ENCODE measurements around the gene YEATS2. TPM values are rescaled to one million over a fixed set of nuclear protein-coding genes. Genes with fewer than 3 reads are reported as not detected.

YEATS2 gene
- total RNA-seq, 1 experiment from 2014 or later = 38.6 TPM

DNA sequence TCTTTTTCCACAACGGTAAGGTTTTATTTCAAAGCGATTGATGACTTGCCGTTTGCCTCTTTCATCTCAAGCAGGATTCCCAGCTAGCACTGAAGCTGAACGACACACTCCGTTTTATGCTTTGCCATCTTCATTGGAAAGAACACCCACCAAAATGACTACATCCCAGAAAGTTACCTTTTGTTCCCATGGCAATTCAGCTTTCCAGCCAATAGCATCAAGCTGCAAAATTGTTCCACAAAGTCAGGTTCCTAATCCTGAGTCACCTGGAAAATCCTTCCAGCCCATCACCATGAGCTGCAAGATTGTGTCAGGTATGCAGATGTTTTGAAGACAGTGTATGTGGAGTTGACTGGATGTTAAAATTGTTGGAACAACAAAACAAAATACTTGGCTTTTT, 56.5 kb downstream of the YEATS2 start:
- POLR2A ChIA-PET = no interaction called here
- no peak for TF ChIP-seq FOSL1 (IDR thresholded peaks at IDR 0.05; ENCODE audit: low read depth)
- no peak for TF ChIP-seq EGR1 (IDR thresholded peaks at IDR 0.05; ENCODE audit: low read depth)
- TF ChIP-seq CEBPB (IDR thresholded peaks at IDR 0.05; ENCODE audit: low read depth) = no peak
- no peak for TF ChIP-seq EZH2 (IDR thresholded peaks at IDR 0.05)
- no peak for TF ChIP-seq SRF (IDR thresholded peaks at IDR 0.05; ENCODE audit: low read depth)
- TF ChIP-seq ZFX (IDR thresholded peaks at IDR 0.05) = no peak
- no peak for TF ChIP-seq SP1 (IDR thresholded peaks at IDR 0.05; ENCODE audit: low read depth)
- TF ChIP-seq, protein P1, sequence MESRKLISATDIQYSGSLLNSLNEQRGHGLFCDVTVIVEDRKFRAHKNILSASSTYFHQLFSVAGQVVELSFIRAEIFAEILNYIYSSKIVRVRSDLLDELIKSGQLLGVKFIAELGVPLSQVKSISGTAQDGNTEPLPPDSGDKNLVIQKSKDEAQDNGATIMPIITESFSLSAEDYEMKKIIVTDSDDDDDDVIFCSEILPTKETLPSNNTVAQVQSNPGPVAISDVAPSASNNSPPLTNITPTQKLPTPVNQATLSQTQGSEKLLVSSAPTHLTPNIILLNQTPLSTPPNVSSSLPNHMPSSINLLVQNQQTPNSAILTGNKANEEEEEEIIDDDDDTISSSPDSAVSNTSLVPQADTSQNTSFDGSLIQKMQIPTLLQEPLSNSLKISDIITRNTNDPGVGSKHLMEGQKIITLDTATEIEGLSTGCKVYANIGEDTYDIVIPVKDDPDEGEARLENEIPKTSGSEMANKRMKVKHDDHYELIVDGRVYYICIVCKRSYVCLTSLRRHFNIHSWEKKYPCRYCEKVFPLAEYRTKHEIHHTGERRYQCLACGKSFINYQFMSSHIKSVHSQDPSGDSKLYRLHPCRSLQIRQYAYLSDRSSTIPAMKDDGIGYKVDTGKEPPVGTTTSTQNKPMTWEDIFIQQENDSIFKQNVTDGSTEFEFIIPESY (IDR thresholded peaks at IDR 0.05; ENCODE audit: extremely low read depth, insufficient replicate concordance, low read length) = no peak
- TF ChIP-seq ELF1 (IDR thresholded peaks at IDR 0.05; ENCODE audit: borderline replicate concordance, low read depth) = no peak
- Histone ChIP-seq H3K79me2 (ENCODE audit: insufficient read depth, low read length) (0 out of 2 replicates have a peak, but pooled peaks cover 2% of the 10 kb centered on the region), H3K27ac (ENCODE audit: low read depth, low read length) (no peak overlapping the region), H3K9me2 (ENCODE audit: insufficient read depth) (no peaks in the 10 kb centered on the region), H2AFZ (ENCODE audit: low read depth, low read length, poor library complexity, severe bottlenecking) (no peak overlapping the region), H4K20me1 (ENCODE audit: insufficient read depth) (peaks cover 3% of the 10 kb centered on the region), H3K4me2 (ENCODE audit: low read length) (no peak overlapping the region), H3K9ac (ENCODE audit: low read length) (no peak overlapping the region), H3K36me3 (ENCODE audit: control insufficient read depth in 1 of 2, insufficient read depth in 2 of 2, low read length in 2 of 2) (peaks cover 44 to 49% of the 10 kb centered on the region in 2 experiments), H3K4me3 (replicated peaks in 1 of 2; ENCODE audit: low read depth in 1 of 2, low read length in 2 of 2) (no peak overlapping the region), H3K4me1 (ENCODE audit: control insufficient read depth in 1 of 2, insufficient read depth in 2 of 2, low read length in 2 of 2) (no peaks in the 10 kb centered on the region), H3K27me3 (ENCODE audit: insufficient read depth, low read length) (no peaks in the 10 kb centered on the region), H3K9me3 (ENCODE audit: control insufficient read depth in 1 of 2, insufficient read depth in 1 of 2, low read depth in 1 of 2, low read length in 2 of 2) (no peaks in the 10 kb centered on the region)
- RAD21 ChIA-PET (ENCODE audit: low non-redundant PET in 1 of 2, low total read pairs in 2 of 2, uncharacterized antibody in 2 of 2, unreplicated experiment in 2 of 2) = no interaction called here
- CTCF ChIA-PET = no interaction called here
- ATAC-seq (no peak), DNase-seq (ENCODE audit: low read depth, low spot score) (no peak)
- intact Hi-C loops (cut with micrococcal nuclease) = no loop called here
- BruUV-seq (replicated peaks) = no TSS peak

DNA sequence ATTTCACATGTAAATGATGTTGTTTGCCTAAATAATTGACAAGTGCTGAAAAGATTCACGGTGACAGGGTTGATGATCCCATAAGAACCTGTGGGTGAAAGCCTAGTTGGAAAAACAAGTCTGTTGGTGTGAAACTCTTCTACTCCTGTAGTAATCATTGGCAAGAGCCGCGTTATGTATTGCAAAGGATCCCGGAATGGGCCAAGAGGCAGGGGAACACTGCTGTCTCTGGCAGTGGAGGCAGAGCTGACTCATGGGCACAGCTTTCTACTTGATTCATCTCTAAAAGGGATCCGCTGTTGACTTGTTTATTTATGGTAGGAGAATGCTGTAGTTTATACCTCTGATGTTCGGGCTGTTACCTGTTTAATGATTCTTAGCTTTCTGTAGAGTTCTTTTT, 64.7 kb downstream of the YEATS2 start:
- no peak for TF ChIP-seq POLR2A (IDR thresholded peaks at IDR 0.05; ENCODE audit: borderline replicate concordance, extremely low read depth, insufficient read depth, insufficient read length)
- no peak for DNase-seq (ENCODE audit: low read depth, low spot score)
- Histone ChIP-seq H3K79me2 (ENCODE audit: insufficient read depth, low read length) (no peaks in the 10 kb centered on the region), H2AFZ (ENCODE audit: low read depth, low read length, poor library complexity, severe bottlenecking) (no peak overlapping the region), H4K20me1 (ENCODE audit: insufficient read depth) (peaks cover 6% of the 10 kb centered on the region; the same call in 1 of the 2 replicates), H3K9ac (ENCODE audit: low read length) (no peak overlapping the region), H3K4me3 (replicated peaks in 1 of 2; ENCODE audit: low read depth in 1 of 2, low read length in 2 of 2) (no peak overlapping the region), H3K4me1 (ENCODE audit: control insufficient read depth in 1 of 2, insufficient read depth in 2 of 2, low read length in 2 of 2) (no peaks in the 10 kb centered on the region), H3K4me2 (ENCODE audit: low read length) (no peak overlapping the region), H3K9me3 (ENCODE audit: control insufficient read depth in 1 of 2, insufficient read depth in 1 of 2, low read depth in 1 of 2, low read length in 2 of 2) (no peaks in the 10 kb centered on the region), H3K27ac (ENCODE audit: low read depth, low read length) (no peak overlapping the region), H3K36me3 (ENCODE audit: control insufficient read depth in 1 of 2, insufficient read depth in 2 of 2, low read length in 2 of 2) (peaks cover 22 to 41% of the 10 kb centered on the region in 2 experiments; a peak in 3 of 4 replicates), H3K27me3 (ENCODE audit: insufficient read depth, low read length) (no peaks in the 10 kb centered on the region), H3K9me2 (ENCODE audit: insufficient read depth) (no peaks in the 10 kb centered on the region)
- no TSS peak for BruUV-seq (replicated peaks)
- POLR2A ChIA-PET = no interaction called here
- intact Hi-C loops (cut with micrococcal nuclease) = no loop called here
- CTCF ChIA-PET = no interaction called here
- ATAC-seq = no peak
- RAD21 ChIA-PET (ENCODE audit: low non-redundant PET in 1 of 2, low total read pairs in 2 of 2, uncharacterized antibody in 2 of 2, unreplicated experiment in 2 of 2) = no interaction called here

All from HCT116 (cell line).